SJSA1 (cell line): ENCODE data around the gene CLEC4F. TPM values are rescaled to one million over a fixed set of nuclear protein-coding genes. Genes with fewer than 3 reads are reported as not detected.

Experiments
- DNase-seq, 2 experiments: peaks; one replicate each; pipeline ENCODE4 v3.0.0-alpha.2; 2015 to 2020; ENCODE audit warnings: low spot score in 2 of 2, low read depth in 1 of 2
- H3K27ac ChIP-seq: fragments of 250-450 bp; sonication (Bioruptor Pico); 2 replicates; pipeline ENCODE4 v1.5.1; 2020; ENCODE audit warnings: mild to moderate bottlenecking, moderate library complexity
- H3K27me3 ChIP-seq: fragments of 250-450 bp; sonication (Bioruptor Pico); replicated peaks from 2 replicates; pipeline ENCODE4 v1.5.1; 2020; ENCODE audit warnings: mild to moderate bottlenecking, moderate library complexity
- H3K36me3 ChIP-seq: fragments of 250-450 bp; sonication (Bioruptor Pico); 2 replicates; pipeline ENCODE4 v1.5.1; 2020; ENCODE audit warnings: mild to moderate bottlenecking
- H3K4me1 ChIP-seq: fragments of 250-450 bp; sonication (Bioruptor Pico); replicated peaks from 2 replicates; pipeline ENCODE4 v1.6.1; 2021; ENCODE audit warnings: mild to moderate bottlenecking
- H3K4me3 ChIP-seq: fragments of 250-450 bp; sonication (Bioruptor Pico); 2 replicates; pipeline ENCODE4 v1.5.1; 2020; ENCODE audit warnings: mild to moderate bottlenecking
- H3K9me3 ChIP-seq: fragments of 250-450 bp; sonication (Bioruptor Pico); replicated peaks from 2 replicates; pipeline ENCODE4 v1.5.1; 2020; ENCODE audit warnings: mild to moderate bottlenecking
- total RNA-seq: library from RNA; depleted of rRNA; stranded (reverse); fragments of >200 nt; shearing (Covaris generic); gene quantifications from 2 replicates; pipeline ENCODE4 v1.2.3, GENCODE V29; 2014; rRNA removed

The CLEC4F gene
- total RNA-seq: not detected in 2 replicates

- Histone ChIP-seq H3K27me3 (peaks cover 17% of the 10 kb centered on the region), H3K27ac (no peak within 1 kb of the TSS), H3K9me3 (no peaks in the 10 kb centered on the region), H3K4me1 (no peaks in the 10 kb centered on the region), H3K36me3 (no peaks in the 10 kb centered on the region), H3K4me3 (no peak within 1 kb of the TSS)
- DNase-seq: no peak
Measured at GRCh38 chr2:70820499-70820898, at the start of gene CLEC4F. Gene CLEC4F (minus strand): TSS chr2:70820599. CDS start chr2:70820523, 76 bp downstream.

- peaks cover 6% of the 10 kb centered on the region for H3K27me3 ChIP-seq
- H3K27ac ChIP-seq: no peak overlapping the region
- H3K36me3 ChIP-seq: no peaks in the 10 kb centered on the region
- H3K9me3 ChIP-seq: no peaks in the 10 kb centered on the region
- DNase-seq: no peak
- H3K4me1 ChIP-seq: no peaks in the 10 kb centered on the region; the same call in 1 of the 2 replicates
- no peak overlapping the region for H3K4me3 ChIP-seq
Measured at GRCh38 chr2:70868970-70869369, 48.6 kb upstream of the CLEC4F start.

- H3K27ac ChIP-seq: no peak overlapping the region
- no peak overlapping the region for H3K4me3 ChIP-seq
Measured at GRCh38 chr2:70861777-70862625, 41.6 kb upstream of the CLEC4F start.

GRCh38 chr2:70855667-70856066 lies 35.3 kb upstream of the CLEC4F start:
- Histone ChIP-seq H3K4me1 (no peaks in the 10 kb centered on the region), H3K36me3 (no peaks in the 10 kb centered on the region), H3K27me3 (peaks cover 4% of the 10 kb centered on the region), H3K27ac (no peak overlapping the region), H3K4me3 (no peak overlapping the region), H3K9me3 (no peaks in the 10 kb centered on the region)
- no peak for DNase-seq

More at GRCh38 chr2:70861777-70862625, 41.6 kb upstream of the CLEC4F start:
- Histone ChIP-seq H3K9me3 (no peaks in the 10 kb centered on the region), H3K27me3 (peaks cover 12% of the 10 kb centered on the region), H3K4me1 (no peaks in the 10 kb centered on the region), H3K36me3 (no peaks in the 10 kb centered on the region)
- peak; percentile 59 to 67 for DNase-seq

- Histone ChIP-seq H3K27me3 (no peaks in the 10 kb centered on the region; the same call in 1 of the 2 replicates), H3K4me3 (no peak overlapping the region), H3K27ac (no peak overlapping the region), H3K4me1 (no peaks in the 10 kb centered on the region), H3K9me3 (no peaks in the 10 kb centered on the region), H3K36me3 (no peaks in the 10 kb centered on the region)
- no peak for DNase-seq
Measured at GRCh38 chr2:70854411-70854810, 34.0 kb upstream of the CLEC4F start.

- no peak overlapping the region for H3K27ac ChIP-seq
- no peaks in the 10 kb centered on the region for H3K4me1 ChIP-seq
- no peaks in the 10 kb centered on the region for H3K9me3 ChIP-seq
- no peak for DNase-seq
- H3K36me3 ChIP-seq: no peaks in the 10 kb centered on the region
- no peak overlapping the region for H3K4me3 ChIP-seq
- no peaks in the 10 kb centered on the region for H3K27me3 ChIP-seq
Measured at GRCh38 chr2:70852824-70853223, 32.4 kb upstream of the CLEC4F start.

GRCh38 chr2:70851704-70852103 lies 31.3 kb upstream of the CLEC4F start:
- Histone ChIP-seq H3K36me3 (no peaks in the 10 kb centered on the region), H3K27me3 (no peaks in the 10 kb centered on the region), H3K4me3 (no peak overlapping the region), H3K27ac (no peak overlapping the region), H3K9me3 (no peaks in the 10 kb centered on the region), H3K4me1 (no peaks in the 10 kb centered on the region)
- no peak for DNase-seq

GRCh38 chr2:70850925-70851324 lies 30.5 kb upstream of the CLEC4F start:
- peak in 1 of 2 experiments; percentile 9 for DNase-seq
- H3K27me3 ChIP-seq: no peaks in the 10 kb centered on the region
- no peak overlapping the region for H3K4me3 ChIP-seq
- no peaks in the 10 kb centered on the region for H3K9me3 ChIP-seq
- H3K4me1 ChIP-seq: no peaks in the 10 kb centered on the region
- H3K27ac ChIP-seq: no peak overlapping the region
- no peaks in the 10 kb centered on the region for H3K36me3 ChIP-seq

- H3K36me3 ChIP-seq: no peaks in the 10 kb centered on the region
- H3K27ac ChIP-seq: no peak overlapping the region
- no peaks in the 10 kb centered on the region for H3K4me1 ChIP-seq
- H3K27me3 ChIP-seq: no peaks in the 10 kb centered on the region; the same call in 1 of the 2 replicates
- H3K9me3 ChIP-seq: no peaks in the 10 kb centered on the region
- H3K4me3 ChIP-seq: no peak overlapping the region
- DNase-seq: peak in 1 of 2 experiments; percentile 32
Measured at GRCh38 chr2:70842401-70842800, 22.0 kb upstream of the CLEC4F start.

- no peaks in the 10 kb centered on the region for H3K9me3 ChIP-seq
- no peak overlapping the region for H3K27ac ChIP-seq
- H3K4me1 ChIP-seq: no peaks in the 10 kb centered on the region
- no peak overlapping the region for H3K4me3 ChIP-seq
- H3K36me3 ChIP-seq: no peaks in the 10 kb centered on the region
- H3K27me3 ChIP-seq: no peaks in the 10 kb centered on the region; the same call in 1 of the 2 replicates
- DNase-seq: peak in 1 of 2 experiments; percentile 24
Measured at GRCh38 chr2:70837980-70838925, 17.9 kb upstream of the CLEC4F start.

GRCh38 chr2:70835643-70836042 lies 15.2 kb upstream of the CLEC4F start, which contains the start of gene CD207:
Gene CD207 (minus strand): TSS chr2:70835816. CDS start chr2:70835776, 40 bp downstream.
- Histone ChIP-seq H3K9me3 (no peaks in the 10 kb centered on the region), H3K4me3 (no peak within 1 kb of the TSS), H3K27ac (no peak within 1 kb of the TSS), H3K36me3 (no peaks in the 10 kb centered on the region), H3K27me3 (no peaks in the 10 kb centered on the region; the same call in 1 of the 2 replicates), H3K4me1 (no peaks in the 10 kb centered on the region)
- DNase-seq: peak in 1 of 2 experiments; percentile 24

- Histone ChIP-seq H3K27me3 (no peaks in the 10 kb centered on the region; the same call in 1 of the 2 replicates), H3K4me3 (no peak overlapping the region), H3K9me3 (no peaks in the 10 kb centered on the region), H3K27ac (no peak overlapping the region), H3K4me1 (no peaks in the 10 kb centered on the region), H3K36me3 (no peaks in the 10 kb centered on the region)
- DNase-seq: no peak
Measured at GRCh38 chr2:70834881-70835280, 14.5 kb upstream of the CLEC4F start.

GRCh38 chr2:70834106-70834505 lies 13.7 kb upstream of the CLEC4F start:
- H3K27me3 ChIP-seq: no peaks in the 10 kb centered on the region; the same call in 1 of the 2 replicates
- no peaks in the 10 kb centered on the region for H3K36me3 ChIP-seq
- no peak for DNase-seq
- no peaks in the 10 kb centered on the region for H3K9me3 ChIP-seq
- H3K27ac ChIP-seq: no peak overlapping the region
- no peaks in the 10 kb centered on the region for H3K4me1 ChIP-seq
- no peak overlapping the region for H3K4me3 ChIP-seq
